Esophagus squamous epithelium (tissue), 5 donors: ENCODE measurements around the gene EFCAB6. TPM values are rescaled to one million over a fixed set of nuclear protein-coding genes. Genes with fewer than 3 reads are reported as not detected.

ENCODE experiments used
- DNase-seq: peaks from one replicate; lab custom pipeline; 2025; lab: John Stamatoyannopoulos, UW
- H3K27ac ChIP-seq, 4 donors: fragments of 200-600 bp; sonication (generic); one replicate each; pipeline ENCODE4 v1.5.1; 2016 to 2019; ENCODE audit warnings: mild to moderate bottlenecking in 1 of 4
- H3K27me3 ChIP-seq, 4 donors: fragments of 200-600 bp; sonication (generic); 1 replicate in 3 of 4; 2 replicates in 1 of 4; pipeline versions ENCODE4 v1.5.1 to v1.6.0; 2017 to 2021; ENCODE audit warnings: antibody characterized with exemption in 1 of 4
- H3K36me3 ChIP-seq, 3 donors: fragments of 200-600 bp; sonication (generic); one replicate each; pipeline ENCODE4 v1.5.1; 2016 to 2019
- H3K4me1 ChIP-seq, 3 donors: fragments of 200-600 bp; sonication (generic); one replicate each; pipeline ENCODE4 v1.5.1; 2017 to 2019
- H3K4me3 ChIP-seq, 4 donors: fragments of 200-600 bp; sonication (generic); 1 replicate in 3 of 4; 2 replicates in 1 of 4; pipeline ENCODE4 v1.5.1; 2016 to 2019; ENCODE audit warnings: mild to moderate bottlenecking in 2 of 4, moderate library complexity in 1 of 4
- H3K9me3 ChIP-seq, 3 donors: fragments of 200-600 bp; sonication (generic); one replicate each; pipeline ENCODE4 v1.5.1; 2016 to 2019
- CTCF ChIP-seq, 6 experiments: fragments of 450-650 bp in 4 of 6; fragments of 200-600 bp in 2 of 6; sonication (generic) in 2 of 6; IDR thresholded peaks; one replicate each; pipeline ENCODE4 v1.5.1; 2016 to 2019; ENCODE audit warnings: antibody characterized with exemption in 6 of 6, mild to moderate bottlenecking in 4 of 6, moderate library complexity in 4 of 6
- POLR2A ChIP-seq, 4 donors: fragments of 450-650 bp; IDR thresholded peaks; one replicate each; pipeline ENCODE4 v1.6.1; 2017; ENCODE audit warnings: antibody characterized with exemption in 4 of 4, mild to moderate bottlenecking in 4 of 4, moderate library complexity in 3 of 4
- whole genome bisulfite sequencing, 2 donors: methylation state at CpG; one replicate each; pipeline ENCODE4 v1.1.5; 2018; 5-methylcytosine and 5-hydroxymethylcytosine counted together
- intact Hi-C: fragments of 100-400 bp; cut with DNase I; formaldehyde crosslinking; loops from one replicate; pipeline ENCODE4 v1.15.0; 2022
- total RNA-seq, 4 donors: library from RNA; depleted of rRNA; stranded (reverse); fragments of >200 nt; gene quantifications; one replicate each; pipeline ENCODE4 v1.1.0, GENCODE V29; 2016
- donor health status: DM: yes; HTN: yes; CAD: no.

Gene EFCAB6
- 1 to 10 TPM in 2 of 4 donors, under 1 TPM in 2; 0.22 to 1.5 (median 0.90) TPM for total RNA-seq

- 0 to 14% methylated on average over 1 to 7 of the region's 55 CpGs for WGBS, 2 donors
- TF ChIP-seq CTCF (IDR thresholded peaks at IDR 0.05) (no peak), POLR2A (IDR thresholded peaks at IDR 0.05) (peak in 1 of 4 donors; percentile 44)
- H3K27ac ChIP-seq = peak within 1 kb of the TSS; percentile 83 to 88 (median 86)
- peak within 1 kb of the TSS; percentile 88 to 98 (median 94) for H3K4me3 ChIP-seq
- peaks cover 6 to 22% (median 14%) of the 10 kb centered on the region in 3 donors for H3K4me1 ChIP-seq
- no peaks in the 10 kb centered on the region for H3K36me3 ChIP-seq
- no peaks in the 10 kb centered on the region for H3K9me3 ChIP-seq
- DNase-seq = peak; percentile 31
- no peaks in the 10 kb centered on the region for H3K27me3 ChIP-seq
- intact Hi-C loops = no loop called here
These were observed at the start of gene EFCAB6 for GRCh38 chr22:43812149-43812842. Gene EFCAB6 (minus strand): TSS chr22:43812305. CDS start chr22:43782318, 29,987 bp downstream.

GRCh38 chr22:43861529-43861928, 49.4 kb upstream of the EFCAB6 start:
- H3K27me3 ChIP-seq = peaks cover 0 to 89% (median 4%) of the 10 kb centered on the region in 4 donors
- intact Hi-C loops = no loop called here
- TF ChIP-seq CTCF (IDR thresholded peaks at IDR 0.05) (no peak), POLR2A (IDR thresholded peaks at IDR 0.05) (no peak)
- H3K27ac ChIP-seq = no peak overlapping the region
- H3K36me3 ChIP-seq = no peaks in the 10 kb centered on the region
- DNase-seq = no peak
- no peak overlapping the region for H3K4me3 ChIP-seq
- 43 to 58% methylated on average over 2 to 6 of the region's 9 CpGs for WGBS, 2 donors
- H3K4me1 ChIP-seq = peaks cover 0 to 10% (median 7%) of the 10 kb centered on the region in 3 donors
- peaks cover 0 to 4% (median 0%) of the 10 kb centered on the region in 3 donors for H3K9me3 ChIP-seq

- WGBS, 2 donors = 74 to 91% methylated on average over 12 of the region's 12 CpGs
- intact Hi-C loops = no loop called here
- Histone ChIP-seq H3K9me3 (peaks cover 0 to 4% (median 0%) of the 10 kb centered on the region in 3 donors), H3K36me3 (no peaks in the 10 kb centered on the region), H3K4me3 (no peak overlapping the region), H3K4me1 (peaks cover 0 to 10% (median 7%) of the 10 kb centered on the region in 3 donors), H3K27me3 (peaks cover 0 to 87% (median 4%) of the 10 kb centered on the region in 4 donors), H3K27ac (no peak overlapping the region)
- DNase-seq = no peak
- TF ChIP-seq POLR2A (IDR thresholded peaks at IDR 0.05) (no peak), CTCF (IDR thresholded peaks at IDR 0.05) (no peak)
These were observed 48.7 kb upstream of the EFCAB6 start for GRCh38 chr22:43860831-43861230.

- H3K27ac ChIP-seq = no peak overlapping the region
- TF ChIP-seq POLR2A (IDR thresholded peaks at IDR 0.05) = no peak
- no peak for TF ChIP-seq CTCF (IDR thresholded peaks at IDR 0.05)
- intact Hi-C loops = no loop called here
- DNase-seq = no peak
- no peaks in the 10 kb centered on the region for H3K36me3 ChIP-seq
- H3K4me1 ChIP-seq = peaks cover 0 to 10% (median 7%) of the 10 kb centered on the region in 3 donors
- H3K9me3 ChIP-seq = peaks cover 0 to 4% (median 0%) of the 10 kb centered on the region in 3 donors
- WGBS, 2 donors = 71 to 73% methylated on average over 4 to 9 of the region's 11 CpGs
- H3K27me3 ChIP-seq = peaks cover 0 to 87% (median 4%) of the 10 kb centered on the region in 4 donors
- H3K4me3 ChIP-seq = no peak overlapping the region
These were observed 48.0 kb upstream of the EFCAB6 start for GRCh38 chr22:43860126-43860525.

GRCh38 chr22:43859621-43860020, 47.5 kb upstream of the EFCAB6 start:
- H3K27ac ChIP-seq = no peak overlapping the region
- peaks cover 0 to 10% (median 7%) of the 10 kb centered on the region in 3 donors for H3K4me1 ChIP-seq
- 78% methylated on average over 14 of the region's 14 CpGs for WGBS, 2 donors
- no peak for TF ChIP-seq CTCF (IDR thresholded peaks at IDR 0.05)
- TF ChIP-seq POLR2A (IDR thresholded peaks at IDR 0.05) = no peak
- H3K9me3 ChIP-seq = peaks cover 0 to 4% (median 0%) of the 10 kb centered on the region in 3 donors
- H3K36me3 ChIP-seq = no peaks in the 10 kb centered on the region
- H3K4me3 ChIP-seq = no peak overlapping the region
- peaks cover 0 to 86% (median 4%) of the 10 kb centered on the region in 4 donors for H3K27me3 ChIP-seq
- intact Hi-C loops = no loop called here
- DNase-seq = no peak
